Posterior vena cava (tissue), 2 donors: Measurements from ENCODE around the gene GRP. TPM values are rescaled to one million over a fixed set of nuclear protein-coding genes. Genes with fewer than 3 reads are reported as not detected.
"Not testable (repeated sequence)": the region's sequence is repeated elsewhere in the genome, so short reads cannot be mapped to it uniquely, and the experiment has no call there.

Experiments
- DNase-seq: peaks from one replicate; pipeline ENCODE4 v3.0.0-alpha.2; 2020; ENCODE audit warnings: low spot score
- intact Hi-C, 2 donors: fragments of 100-400 bp; cut with DNase I; formaldehyde crosslinking; loops; one replicate each; pipeline versions ENCODE4 v1.14.1 to v1.14.2; 2022 to 2023
- total RNA-seq, 2 donors: library from RNA; stranded (reverse); fragmentation: NEBNext Ultra II Directional; extraction: Animal tissue kit (Norgen Biotek cat#: 25700); gene quantifications; one replicate each; pipeline ENCODE4 v1.2.1, GENCODE V29; 2021
- donor health status: DM: yes; HTN: yes; CAD: no.
- donor health status: DM: yes; HTN: yes; CAD: no.

Gene GRP
- total RNA-seq, 2 donors from 2014 or later, result not detected

DNA sequence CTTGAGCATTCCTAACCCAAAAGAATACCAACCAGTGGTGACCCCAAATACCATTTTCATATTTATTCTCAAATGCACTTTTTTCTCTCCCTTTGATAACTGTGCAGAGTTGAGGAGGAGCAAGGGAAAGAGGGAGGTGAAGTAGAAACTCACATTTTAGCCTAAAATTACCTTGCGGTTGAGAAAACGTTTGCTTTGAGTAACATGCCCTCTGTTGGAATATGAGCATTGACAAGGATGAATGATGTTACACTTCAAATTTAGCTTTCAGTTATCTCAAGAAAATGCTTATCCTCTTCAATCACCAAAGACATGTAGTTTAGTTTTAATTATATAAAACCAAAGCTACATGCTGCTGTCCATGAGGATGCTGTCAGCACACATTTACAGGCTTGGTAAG lies 2.4 kb downstream of the GRP start:
- intact Hi-C loops, result no loop called here
- DNase-seq, result no peak

DNA sequence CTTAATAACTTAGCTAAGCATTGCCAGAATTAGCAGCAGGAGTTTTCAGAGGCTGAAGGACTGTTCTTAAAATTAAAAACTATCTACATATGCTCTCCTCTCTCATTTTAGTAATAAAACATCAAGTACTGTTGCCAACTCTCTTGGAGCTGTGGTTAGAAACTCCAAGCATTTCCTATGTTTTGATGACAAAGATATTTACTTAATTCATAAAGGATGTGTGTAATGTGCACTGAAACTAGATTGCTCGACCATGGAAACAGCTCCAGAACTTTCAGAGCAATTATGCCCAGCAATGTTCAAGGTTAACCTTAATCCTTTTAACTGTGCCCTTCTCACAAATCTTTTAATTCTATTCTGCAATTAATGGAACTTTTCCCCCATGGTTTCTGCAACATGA lies 8.4 kb downstream of the GRP start:
- intact Hi-C loops, result no loop called here
- DNase-seq, result no peak

DNA sequence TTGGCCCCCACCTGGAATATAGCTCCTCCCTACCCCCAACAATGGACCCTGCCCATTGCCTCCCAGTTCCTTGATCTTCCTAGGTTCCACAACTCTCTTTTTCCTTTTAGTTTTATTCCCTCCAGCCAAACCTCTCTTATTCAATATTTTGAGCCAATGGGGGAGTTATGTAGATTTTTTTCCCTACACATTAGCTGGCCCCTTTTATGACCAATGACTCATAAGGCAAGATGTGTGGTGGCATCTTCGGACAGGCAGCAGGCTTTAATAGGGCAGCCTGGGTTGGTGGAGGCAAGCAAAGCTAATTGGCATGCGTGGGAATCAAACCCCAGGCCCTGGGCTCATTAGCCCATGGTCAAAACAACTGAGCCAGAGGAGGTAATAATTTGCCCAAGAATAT lies 9.2 kb downstream of the GRP start:
- DNase-seq, result no peak

DNA sequence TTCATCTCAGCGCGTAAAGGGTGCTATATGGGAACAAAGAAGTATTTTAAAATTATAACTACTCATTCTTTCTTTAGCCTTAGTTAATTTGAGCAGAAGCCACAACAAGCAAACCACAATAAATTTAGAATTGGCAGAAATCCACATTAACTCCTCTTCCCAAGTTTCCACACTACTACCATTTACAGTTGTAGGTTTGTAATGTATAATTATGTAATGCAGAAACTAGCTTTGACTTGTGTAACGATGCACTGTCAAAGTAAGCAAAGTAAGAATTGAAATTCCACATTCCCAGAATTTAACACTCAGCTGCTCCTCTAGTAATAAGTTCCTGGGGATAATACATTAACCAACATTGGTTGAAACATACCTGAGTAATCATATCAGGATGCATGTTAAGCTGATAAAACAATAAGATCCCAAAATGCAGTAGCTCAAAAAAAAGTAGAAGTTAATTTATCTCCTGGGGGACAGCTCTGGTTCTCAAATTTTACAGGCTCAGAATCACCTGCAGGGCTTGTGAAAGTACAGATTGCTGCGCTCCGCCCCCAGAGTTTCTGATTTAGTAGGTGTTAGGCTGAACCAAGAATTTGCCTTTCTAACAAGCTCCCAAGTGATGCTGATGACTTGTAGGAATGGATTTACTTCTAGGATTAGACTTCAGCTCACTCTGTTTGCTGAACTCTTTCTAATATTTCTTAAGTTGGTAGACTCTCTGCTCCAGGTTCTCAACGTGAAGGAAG lies 9.9 kb downstream of the GRP start:
- intact Hi-C loops, result no loop called here
- no peak for DNase-seq

More for the DNA sequence above, 9.2 kb downstream of the GRP start:
- intact Hi-C loops, result no loop called here

DNA sequence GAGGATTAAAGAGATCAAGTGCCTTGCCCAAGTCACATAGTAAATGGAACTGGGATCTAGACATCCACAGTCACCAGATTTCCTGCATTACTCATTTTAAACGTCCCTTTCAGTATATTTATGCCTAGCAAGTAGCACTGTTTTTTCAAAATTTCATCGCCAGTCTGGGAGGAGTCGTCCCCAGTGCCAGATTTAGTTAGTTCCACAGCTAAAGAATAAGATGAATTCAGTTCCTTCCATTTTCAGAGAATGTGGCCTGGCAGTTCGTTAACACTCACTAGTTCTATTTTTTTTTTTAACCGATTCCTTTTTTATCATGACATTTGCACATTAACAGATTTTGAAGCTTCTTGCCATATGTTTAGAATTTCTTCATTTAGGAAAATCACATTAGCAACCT lies 11.2 kb downstream of the GRP start:
- intact Hi-C loops, result no loop called here
- DNase-seq, result no peak

DNA sequence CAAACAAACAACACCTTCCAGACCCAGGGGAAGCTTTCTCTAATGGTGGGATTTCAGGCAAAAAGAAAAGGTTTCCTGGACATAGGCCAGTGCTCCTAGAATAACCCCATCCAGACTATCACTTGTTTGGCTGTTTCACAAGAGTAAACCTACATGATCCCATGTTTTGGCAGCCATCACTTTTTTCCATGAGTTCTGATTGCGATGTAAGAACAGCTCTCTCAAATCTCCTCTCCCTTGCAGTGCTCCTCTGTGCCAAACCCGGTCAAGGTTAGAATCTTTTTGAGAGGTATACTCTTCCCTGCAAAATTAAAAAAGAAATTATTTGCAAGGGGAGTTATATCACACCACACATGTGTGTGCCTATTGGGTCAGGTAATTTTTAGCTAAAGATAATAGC lies 11.9 kb downstream of the GRP start:
- intact Hi-C loops, result no loop called here
- DNase-seq, result no peak

DNA sequence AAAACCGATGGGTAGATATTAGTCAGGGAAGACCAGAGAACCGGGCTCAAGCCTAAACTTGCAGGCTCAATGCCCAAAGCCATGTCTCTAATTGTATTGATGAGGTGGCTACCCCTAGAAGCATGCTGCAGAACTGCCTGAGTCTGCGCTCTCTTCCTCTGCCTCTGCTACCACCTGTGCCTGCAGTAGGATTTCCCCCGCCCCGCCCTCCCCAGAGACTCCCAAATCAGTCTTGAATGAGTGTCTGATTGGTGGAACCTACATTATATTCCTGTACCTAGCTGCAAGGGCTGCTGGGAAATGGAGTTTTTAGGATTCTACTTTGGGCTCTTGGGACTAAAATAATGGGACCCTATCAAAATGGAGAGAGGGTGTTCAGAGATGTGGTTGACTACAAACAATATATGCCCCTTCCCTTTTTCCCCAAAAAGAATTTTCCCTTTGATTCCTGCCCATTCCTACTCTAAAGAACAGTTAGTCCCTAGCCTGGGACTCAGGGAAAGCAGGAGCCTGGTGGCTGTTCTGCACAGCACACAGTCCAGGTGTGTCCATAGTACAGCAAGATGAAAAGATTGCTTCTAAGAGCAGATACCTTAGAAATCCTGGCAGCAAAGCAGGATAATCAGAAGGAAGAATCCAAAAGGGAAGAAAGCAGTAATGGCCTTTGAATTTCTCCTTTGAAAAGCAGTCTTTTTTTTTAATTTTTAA lies 12.5 kb downstream of the GRP start:
- intact Hi-C loops, result no loop called here
- no peak for DNase-seq

DNA sequence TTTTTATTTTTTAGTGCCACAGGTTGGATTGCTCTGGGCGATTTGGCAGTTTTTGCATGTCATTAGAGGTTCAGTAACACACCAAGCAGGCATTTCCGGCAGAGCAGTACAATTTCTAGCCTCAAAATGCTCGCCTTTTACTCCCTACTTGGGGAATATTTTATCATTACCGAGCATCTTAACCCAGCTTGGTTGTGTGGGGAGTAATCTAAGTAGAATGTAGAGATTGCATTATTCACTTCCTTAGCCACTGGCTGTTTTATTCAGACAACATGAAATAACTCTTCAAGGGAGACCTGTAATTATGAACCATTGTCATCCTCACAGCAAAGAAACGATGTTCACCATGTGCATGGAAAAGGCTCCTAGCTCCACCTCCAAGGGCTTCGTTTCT lies 13.1 kb downstream of the GRP start:
- DNase-seq, result no peak
- intact Hi-C loops, result no loop called here

DNA sequence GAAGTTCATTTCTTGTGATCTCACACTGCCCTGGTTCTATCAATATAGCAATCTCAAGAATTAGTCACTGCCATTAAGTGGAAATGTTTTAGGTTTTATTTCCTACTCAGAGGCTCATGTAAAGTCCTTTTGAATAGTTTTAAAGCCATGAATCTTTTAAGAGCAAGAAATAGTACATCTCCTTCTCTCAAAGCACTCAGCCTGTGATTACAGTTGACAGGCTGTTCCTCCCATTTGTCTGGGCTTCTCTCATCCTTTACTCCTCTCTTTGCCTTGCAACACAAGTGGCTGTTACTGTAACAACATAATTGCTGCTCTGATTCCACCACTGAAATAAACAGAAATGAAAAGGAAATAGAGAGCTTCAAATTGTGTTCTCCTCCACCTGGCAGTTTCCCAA lies 18.4 kb downstream of the GRP start:
- DNase-seq, result no peak
- intact Hi-C loops, result no loop called here

DNA sequence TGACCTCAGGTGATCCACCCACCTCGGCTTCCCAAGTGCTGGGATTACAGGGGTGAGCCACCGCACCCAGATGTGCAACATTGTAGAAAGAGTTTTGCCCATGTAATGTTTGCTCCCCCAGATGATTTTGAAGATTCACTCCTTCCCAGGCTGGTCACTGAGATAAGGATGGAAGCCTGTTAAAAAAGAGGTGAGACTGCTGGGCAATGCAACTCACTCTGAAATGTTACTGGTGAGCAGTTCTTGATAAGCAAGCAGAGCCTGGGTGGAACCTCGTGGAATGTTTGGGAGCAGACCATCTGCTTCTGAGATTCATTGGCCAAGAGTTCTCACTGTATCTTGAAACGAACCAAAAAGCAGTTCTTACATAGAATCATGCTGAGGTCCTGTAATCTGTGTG lies 19.7 kb downstream of the GRP start:
- intact Hi-C loops, result no loop called here
- no peak for DNase-seq

DNA sequence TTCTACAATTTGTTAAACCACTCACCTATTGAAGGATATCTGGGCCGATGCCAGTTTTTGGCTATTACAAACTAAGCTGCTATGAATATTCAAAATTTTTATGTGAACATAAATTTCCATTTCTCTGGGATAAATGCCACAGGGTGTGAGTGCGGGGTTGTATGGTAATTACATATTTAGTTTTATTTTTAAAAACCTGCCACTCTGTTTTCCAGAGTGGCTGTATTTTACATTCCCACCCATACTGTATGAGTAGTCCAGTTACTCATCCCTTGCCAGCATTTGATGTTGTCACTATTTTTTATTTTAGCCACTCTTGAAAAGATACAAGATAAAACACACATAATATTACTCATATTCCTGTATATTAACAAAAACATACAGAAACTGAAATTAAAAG lies 22.9 kb downstream of the GRP start:
- DNase-seq, result no peak
- intact Hi-C loops, result no loop called here

DNA sequence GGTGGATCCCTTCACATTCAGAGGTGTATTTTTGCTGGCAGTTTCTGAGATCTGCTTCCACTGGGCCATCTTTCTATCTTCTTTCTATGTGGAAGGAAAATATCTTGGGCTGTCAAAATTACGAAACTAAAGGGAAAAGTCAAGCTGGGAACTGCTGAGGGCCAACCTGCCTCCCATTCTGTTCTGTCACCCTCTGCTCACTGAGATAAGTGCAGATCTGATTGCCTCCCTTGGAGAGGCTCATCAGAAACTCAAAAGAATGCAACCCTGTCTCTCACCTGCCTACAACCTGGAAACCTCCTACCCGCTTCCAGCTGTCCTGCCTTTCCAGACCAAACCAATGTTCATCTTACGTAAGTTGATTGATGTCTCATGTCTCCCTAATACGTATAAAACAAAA lies 26.8 kb downstream of the GRP start:
- intact Hi-C loops, result no loop called here
- no peak for DNase-seq

DNA sequence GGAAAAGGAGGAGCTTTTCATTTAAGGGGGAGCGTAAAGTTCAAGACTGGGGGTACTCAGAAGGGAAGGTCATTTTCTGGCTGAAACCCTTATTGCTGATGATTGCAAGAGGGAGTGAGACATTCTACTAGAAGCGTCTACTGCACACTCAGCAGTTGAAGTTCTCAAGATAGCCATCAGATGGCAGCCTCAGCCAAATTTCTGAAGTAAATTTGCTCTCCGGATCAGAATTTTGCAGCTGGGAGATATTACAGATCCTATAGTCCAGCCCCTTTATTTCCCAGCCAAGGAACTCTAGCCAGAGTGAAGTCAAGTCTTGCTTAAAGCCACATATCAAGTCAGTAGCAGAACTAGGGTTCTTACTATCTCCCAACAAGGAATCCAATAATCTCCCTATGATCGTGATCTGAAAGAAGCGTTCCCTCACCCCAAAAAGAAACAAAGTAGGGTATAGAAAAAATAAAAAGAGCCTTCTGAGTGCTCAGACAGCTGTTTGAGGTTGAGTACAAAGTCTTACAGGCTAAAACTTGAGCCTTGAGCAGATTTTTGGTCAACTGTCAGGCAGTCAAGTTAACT lies 29.3 kb downstream of the GRP start:
- DNase-seq, result no peak
- intact Hi-C loops, result no loop called here

DNA sequence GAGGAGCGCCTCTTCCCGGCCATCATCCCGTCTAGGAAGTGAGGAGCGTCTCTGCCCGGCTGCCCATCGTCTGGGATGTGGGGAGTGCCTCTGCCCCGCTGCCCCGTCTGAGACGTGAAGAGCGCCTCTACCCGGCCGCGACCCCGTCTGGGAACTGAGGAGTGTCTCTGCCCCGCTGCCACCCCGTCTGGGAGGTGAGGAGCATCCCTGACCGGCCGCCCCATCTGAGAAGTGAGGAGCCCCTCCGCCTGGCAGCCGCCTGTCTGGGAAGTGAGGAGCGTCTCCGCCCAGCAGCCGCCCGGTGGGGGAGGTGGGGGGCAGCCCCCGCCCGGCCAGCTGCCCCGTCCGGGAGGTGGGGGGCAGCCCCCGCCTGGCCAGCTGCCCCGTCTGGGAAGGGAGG lies 35.5 kb downstream of the GRP start:
- DNase-seq, intact Hi-C loops: not testable (repeated sequence)

DNA sequence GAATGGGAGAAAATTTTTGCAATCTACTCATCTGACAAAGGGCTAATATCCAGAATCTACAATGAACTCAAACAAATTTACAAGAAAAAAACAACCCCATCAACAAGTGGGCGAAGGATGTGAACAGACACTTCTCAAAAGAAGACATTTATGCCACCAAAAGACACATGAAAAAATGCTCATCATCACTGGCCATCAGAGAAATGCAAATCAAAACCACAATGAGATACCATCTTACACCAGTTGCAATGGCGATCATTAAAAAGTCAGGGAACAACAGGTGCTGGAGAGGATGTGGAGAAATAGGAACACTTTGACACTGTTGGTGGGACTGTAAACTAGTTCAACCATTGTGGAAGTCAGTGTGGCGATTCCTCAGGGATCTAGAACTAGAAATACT lies 41.9 kb downstream of the GRP start:
- intact Hi-C loops, DNase-seq: not testable (repeated sequence)

DNA sequence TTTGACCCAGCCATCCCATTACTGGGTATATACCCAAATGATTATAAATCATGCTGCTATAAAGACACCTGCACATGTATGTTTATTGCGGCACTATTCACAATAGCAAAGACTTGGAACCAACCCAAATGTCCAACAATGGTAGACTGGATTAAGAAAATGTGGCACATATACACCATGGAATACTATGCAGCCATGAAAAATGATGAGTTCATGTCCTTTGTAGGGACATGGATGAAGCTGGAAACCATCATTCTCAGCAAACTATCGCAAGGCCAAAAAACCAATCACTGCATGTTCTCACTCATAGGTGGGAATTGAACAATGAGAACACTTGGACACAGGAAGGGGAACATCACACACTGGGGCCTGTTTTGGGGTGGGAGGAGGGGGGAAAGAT lies 42.3 kb downstream of the GRP start:
- DNase-seq, intact Hi-C loops: not testable (repeated sequence)

DNA sequence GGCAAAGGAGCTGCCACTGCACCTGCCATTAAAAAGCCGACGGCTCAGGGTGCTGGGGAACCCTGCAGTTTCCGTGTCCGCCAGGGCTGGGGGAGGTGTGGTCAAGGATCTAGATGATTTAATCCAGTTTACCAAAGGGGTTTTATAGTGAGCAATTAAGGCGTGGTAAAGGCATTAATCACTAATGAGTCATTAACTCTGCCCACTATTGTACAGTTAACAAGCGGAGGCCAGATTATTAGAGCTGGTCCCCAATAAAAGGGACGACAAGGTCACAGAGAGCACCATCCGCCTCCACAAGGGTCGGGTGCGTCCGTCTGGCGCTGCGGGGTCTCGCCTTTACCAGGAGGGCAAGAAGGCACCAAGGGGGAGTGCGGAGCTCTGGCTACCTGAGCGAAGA lies 43.7 kb downstream of the GRP start:
- DNase-seq, result no peak
- intact Hi-C loops, result no loop called here

DNA sequence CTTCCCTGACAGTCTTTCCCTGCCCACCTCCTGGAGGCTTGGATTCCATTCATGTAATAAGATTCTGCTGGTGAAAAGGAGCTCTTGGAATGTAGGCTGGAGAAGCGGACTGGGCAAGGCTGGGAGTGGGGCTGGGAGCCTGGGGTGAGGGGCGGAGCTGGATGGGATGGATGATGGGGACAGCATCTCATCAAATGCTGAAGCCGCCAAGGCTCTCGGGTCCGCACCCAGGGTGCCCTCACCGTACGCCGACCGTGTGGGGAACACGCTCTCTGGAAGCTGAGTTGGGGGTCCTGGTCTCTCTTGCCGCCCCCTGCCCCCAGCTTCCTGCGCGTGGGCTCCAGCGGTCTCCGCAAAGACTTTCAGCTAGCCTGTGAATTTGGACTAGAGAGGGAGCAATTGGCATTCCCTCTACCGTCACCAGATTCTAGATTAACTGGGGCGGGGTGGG lies 44.2 kb downstream of the GRP start:
- intact Hi-C loops, result no loop called here
- no peak for DNase-seq

DNA sequence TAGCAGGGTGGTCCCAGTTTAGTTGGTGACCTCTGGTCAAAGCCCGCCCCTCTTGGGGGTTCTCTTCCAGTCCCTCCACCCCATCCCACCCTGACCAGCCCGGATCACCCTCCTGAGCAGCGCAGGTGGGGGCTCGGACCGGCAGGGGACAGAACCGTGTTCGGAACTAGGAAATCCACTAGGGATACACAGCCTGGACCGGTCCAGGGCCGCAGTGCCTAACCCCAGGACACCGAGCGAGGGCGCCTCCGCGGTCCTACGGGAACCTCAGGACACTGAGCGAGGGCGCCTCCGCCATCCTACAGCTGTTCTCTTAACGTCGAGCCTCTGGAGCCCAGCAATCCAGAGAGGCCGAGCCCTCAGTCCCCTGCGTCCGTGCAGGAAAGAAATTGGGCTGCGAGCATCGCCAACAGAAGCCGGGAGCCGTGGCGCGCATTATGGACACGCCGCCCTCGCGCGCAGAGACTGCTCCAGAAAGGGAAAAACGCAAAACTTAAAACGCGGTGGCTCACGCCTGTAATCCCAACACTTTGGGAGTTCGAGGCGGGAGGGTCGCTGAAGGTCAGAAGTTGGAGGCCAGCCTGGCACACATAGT lies 44.8 kb downstream of the GRP start:
- intact Hi-C loops, result no loop called here
- DNase-seq, result no peak

DNA sequence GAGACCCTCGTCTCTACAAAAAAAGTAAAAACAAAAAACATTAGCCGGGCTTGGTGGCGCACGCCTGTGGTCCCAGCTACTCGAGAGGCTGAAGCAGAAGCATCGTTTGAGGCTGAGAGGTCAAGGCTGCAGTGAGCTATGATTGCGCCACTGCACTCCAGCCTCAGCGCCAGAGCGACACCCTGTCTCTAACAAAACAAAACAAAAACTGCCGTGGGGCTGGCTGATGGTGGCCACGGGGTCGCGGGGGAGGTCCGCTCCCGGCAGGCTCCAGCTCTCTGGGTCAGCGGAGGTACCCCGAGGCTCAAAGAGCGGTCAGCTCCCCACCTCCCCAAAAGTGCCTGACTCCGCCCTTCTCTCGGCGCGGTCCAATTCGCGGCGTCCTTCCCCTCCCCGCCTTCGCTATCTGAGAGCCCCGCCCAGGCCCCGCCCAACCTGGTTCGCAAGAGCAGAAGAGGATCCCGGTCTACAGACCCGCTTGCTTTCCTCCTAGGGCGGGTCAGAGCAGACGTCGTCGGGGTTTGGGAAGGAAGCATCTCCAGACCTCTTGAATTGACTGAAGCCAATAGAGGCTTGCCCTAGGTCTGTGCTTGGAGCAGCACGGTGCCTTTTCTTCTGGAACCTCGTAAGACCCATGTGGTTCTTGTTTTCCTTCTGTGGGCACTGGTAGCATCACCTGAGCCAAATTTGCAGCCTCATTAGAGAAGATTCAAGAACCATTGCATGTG lies 45.5 kb downstream of the GRP start:
- intact Hi-C loops, result no loop called here

More for the DNA sequence above, 45.5 kb downstream of the GRP start:
- DNase-seq, result no peak
